GM21360 (cell line): ENCODE data around the gene RASA4.
"Not testable (repeated sequence)": the region's sequence is repeated elsewhere in the genome, so short reads cannot be mapped to it uniquely, and the experiment has no call there.

ENCODE experiments used
- ATAC-seq: cut with Tn5 transposase; IDR thresholded peaks from one replicate; pipeline ENCODE4 v1.9.1; 2021; ENCODE audit warnings: mild to moderate bottlenecking, moderate library complexity; ENCODE audit not compliant: unreplicated experiment

The RASA4 gene

DNA sequence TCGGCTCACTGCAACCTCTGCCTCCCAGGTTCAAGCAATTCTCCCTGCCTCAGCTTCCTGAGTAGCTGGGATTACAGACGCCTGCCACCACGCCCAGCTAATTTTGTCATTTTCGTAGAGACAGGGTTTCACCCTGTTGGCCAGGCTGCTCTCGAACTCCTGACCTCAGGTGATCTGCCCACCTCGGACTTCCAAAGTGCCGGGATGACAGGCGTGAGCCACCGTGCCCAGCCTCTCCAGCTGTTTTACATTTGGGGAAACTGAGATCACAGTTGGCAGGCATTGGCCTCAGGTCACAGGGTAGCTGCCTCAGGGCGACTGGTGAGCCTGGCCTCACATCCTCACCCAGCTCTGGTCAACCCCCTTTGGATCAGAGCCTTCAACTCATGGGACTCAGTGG is 6.8 kb downstream of the RASA4 start:
- not testable (repeated sequence) for ATAC-seq

DNA sequence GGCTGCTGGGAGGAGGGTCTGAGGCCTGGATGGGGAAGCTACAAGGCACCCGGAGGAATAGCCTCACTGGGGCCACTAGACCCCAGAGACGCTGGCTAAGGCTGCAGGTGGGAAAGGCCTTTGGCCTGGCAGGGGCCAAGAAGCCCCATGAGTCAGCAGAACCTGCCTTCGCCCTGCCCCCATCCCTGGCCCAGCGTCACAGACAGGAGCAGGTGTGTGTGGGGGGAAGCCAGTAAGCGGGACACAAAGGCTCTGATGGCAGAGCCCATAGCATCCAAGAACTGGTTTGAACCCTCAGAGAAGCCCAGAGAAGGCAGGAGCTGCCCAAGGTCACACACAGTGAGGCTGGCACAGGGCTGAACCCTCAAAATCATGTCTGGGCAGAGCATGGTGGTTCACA is 9.7 kb downstream of the RASA4 start:
- ATAC-seq: not testable (repeated sequence)

DNA sequence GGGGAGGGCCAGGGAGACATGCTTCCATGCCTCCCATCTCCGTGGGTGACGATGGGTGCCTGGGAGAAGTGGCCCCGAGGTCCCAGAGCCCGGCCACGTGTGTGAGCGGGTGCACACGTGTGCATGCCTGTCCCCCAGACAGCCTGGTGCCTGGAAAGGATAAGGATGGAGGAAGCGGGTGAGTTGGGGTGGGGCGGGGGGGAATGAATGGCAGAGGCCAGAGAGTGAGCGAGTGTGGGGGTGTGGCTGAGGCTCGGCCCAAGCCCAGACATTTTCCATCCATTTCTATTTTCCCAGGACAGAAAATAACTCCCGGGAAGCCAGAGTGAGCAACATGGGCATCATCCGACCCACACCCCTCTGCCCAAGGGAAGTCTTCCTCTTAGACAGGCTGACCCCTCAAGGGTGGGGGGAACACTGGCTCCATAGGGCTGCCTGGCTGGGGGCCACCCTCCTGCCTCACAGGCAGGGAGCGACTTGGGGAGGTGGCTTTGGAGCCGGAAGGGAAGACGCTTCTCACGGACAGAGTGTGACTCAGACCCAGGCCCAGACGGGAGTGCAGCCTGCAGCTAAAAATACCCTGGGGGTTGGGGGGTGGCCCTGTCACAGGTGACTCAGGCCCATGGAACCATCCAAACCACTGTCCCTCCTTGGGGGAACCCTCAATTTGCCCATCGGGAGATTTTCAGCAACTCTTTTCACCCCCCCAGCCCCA is 12.0 kb downstream of the RASA4 start:
- not testable (repeated sequence) for ATAC-seq

GRCh38 chr7:102602317-102602716 is 14.2 kb downstream of the RASA4 start:
- ATAC-seq: not testable (repeated sequence)

GRCh38 chr7:102599699-102600098 is 16.9 kb downstream of the RASA4 start:
- not testable (repeated sequence) for ATAC-seq

GRCh38 chr7:102596036-102596435 is 20.5 kb downstream of the RASA4 start:
- not testable (repeated sequence) for ATAC-seq

GRCh38 chr7:102593637-102594334 is 22.8 kb downstream of the RASA4 start:
- peak; percentile 55 for ATAC-seq

DNA sequence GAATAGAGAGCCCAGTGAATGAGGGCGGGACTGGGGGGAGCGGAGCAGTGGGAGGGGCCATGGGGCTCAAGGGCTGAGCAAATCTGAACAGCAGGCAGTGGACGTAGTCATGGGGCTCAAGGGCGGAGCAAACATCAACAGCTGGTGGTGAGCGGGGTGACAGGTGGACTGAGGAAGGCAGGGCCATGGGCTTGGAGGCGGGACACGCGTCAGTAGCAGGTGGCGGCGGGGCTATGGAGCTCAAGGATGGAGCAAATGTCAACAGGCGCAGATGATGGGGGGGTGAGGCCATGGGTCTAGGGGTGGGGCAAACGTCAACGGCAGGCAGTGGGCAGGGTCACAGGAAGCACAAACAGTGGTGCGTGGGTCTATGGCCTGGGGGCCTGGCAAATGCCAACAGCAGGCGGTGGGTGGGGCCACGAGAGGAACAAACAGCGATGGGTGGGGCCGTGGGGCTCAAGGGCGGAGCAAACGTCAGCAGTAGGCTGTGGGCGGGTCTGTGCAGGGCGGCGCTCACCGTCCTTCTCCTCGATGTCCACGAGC is 24.0 kb downstream of the RASA4 start:
- ATAC-seq: peak; percentile 43

- ATAC-seq: peak; percentile 52
These were observed 26.7 kb downstream of the RASA4 start for GRCh38 chr7:102589857-102590256.

DNA sequence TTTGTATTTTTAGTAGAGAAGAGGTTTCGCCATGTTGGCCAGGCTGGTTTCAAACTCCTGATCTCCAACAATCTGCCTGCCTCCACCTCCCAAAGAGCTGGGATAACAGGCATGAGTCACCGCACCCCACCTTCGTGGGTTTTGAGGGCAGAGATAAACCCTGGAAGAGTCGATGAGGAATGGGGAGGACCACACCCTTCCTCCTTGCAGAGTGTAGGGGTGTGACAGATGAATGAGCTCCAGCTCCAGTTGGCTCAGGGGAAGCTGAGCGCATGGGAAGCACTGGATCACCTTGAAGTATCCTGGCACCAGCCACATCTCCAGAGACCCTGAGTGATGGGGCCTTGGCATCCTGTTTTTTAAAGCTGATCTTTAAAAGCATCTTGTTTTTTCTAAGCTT is 33.1 kb downstream of the RASA4 start:
- not testable (repeated sequence) for ATAC-seq

- ATAC-seq: not testable (repeated sequence)
These were observed 34.8 kb downstream of the RASA4 start for GRCh38 chr7:102581722-102582121.

DNA sequence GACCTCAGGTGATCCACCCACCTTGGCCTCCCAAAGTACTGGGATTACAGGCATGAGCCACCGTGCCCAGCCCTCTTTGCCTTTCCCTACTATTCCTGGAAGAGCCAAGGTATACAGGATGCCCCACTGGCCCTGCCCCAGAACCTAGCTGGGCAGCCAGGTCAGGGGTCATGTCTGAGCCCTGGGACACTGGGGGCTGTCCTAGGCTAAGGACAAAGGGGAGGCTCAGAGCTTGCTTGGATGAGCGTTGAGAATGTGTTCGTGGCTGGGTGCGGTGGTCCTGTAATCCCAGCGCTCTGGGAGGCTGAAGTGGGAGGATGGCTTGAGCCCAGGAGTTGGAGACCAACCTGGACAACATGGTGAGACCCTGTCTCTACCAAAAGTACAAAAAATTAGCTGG is 38.1 kb downstream of the RASA4 start:
- ATAC-seq: not testable (repeated sequence)

- ATAC-seq: not testable (repeated sequence)
These were observed 39.0 kb downstream of the RASA4 start for GRCh38 chr7:102577315-102578240.

- ATAC-seq: not testable (repeated sequence)
These were observed 40.2 kb downstream of the RASA4 start for GRCh38 chr7:102576363-102576762.

DNA sequence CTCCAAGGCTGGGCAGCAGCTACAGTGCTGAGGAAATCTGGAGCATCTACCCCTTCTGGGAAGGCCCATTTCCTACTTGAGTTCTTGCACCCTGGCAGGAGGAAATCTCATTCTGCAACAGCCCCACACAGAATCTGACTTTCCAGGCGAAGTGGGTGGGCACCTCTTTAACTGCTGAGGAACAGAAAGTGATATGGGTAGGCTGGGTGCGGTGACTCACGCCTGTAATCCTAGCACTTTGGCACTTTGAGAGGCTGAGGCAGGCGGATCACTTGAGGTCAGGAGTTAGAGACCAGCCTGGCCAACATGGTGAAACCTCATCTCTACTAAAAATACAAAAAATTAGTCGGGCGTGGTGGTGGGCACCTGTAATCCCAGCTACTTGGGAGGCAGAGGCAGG is 41.9 kb downstream of the RASA4 start:
- not testable (repeated sequence) for ATAC-seq

GRCh38 chr7:102572261-102573239 is 44.0 kb downstream of the RASA4 start, which contains the start of gene POLR2J3:
TSS of gene POLR2J3 (minus strand) at chr7:102572583. CDS start at chr7:102572521, 62 bp downstream.
- ATAC-seq: peak; percentile 92

GRCh38 chr7:102568620-102569019 is 47.9 kb downstream of the RASA4 start:
- ATAC-seq: not testable (repeated sequence)

GRCh38 chr7:102550808-102551422 is 65.6 kb downstream of the RASA4 start, which contains the start of gene SPDYE2:
TSS of gene SPDYE2 (plus strand) at chr7:102551226. CDS start at chr7:102553256, 2,030 bp downstream.
- ATAC-seq: not testable (repeated sequence)

- peak; percentile 74 for ATAC-seq
These were observed 70.2 kb downstream of the RASA4 start for GRCh38 chr7:102546353-102546752.
